HEK293 (cell line): Measurements from ENCODE around the gene SUMO3.

ENCODE experiments used
- CTCF ChIP-seq: fragments of 450-650 bp; formaldehyde crosslinking; IDR thresholded peaks from 2 replicates; pipeline ENCODE4 v1.5.1; 2016; ENCODE audit warnings: missing biosample characterization, missing genetic modification characterization
- GLIS2 ChIP-seq: fragments of 450-650 bp; formaldehyde crosslinking; IDR thresholded peaks from 2 replicates; pipeline ENCODE4 v1.5.1; 2016; ENCODE audit warnings: missing biosample characterization, missing genetic modification characterization
- KLF17 ChIP-seq: fragments of 450-650 bp; formaldehyde crosslinking; IDR thresholded peaks from 2 replicates; pipeline ENCODE4 v1.5.1; 2016; ENCODE audit warnings: missing biosample characterization, missing genetic modification characterization
- KLF9 ChIP-seq: fragments of 450-650 bp; formaldehyde crosslinking; IDR thresholded peaks from 2 replicates; pipeline ENCODE4 v1.5.1; 2016; ENCODE audit warnings: missing biosample characterization, missing genetic modification characterization, low read depth
- SP2 ChIP-seq: fragments of 450-650 bp; formaldehyde crosslinking; IDR thresholded peaks from 2 replicates; pipeline ENCODE4 v1.5.1; 2016; ENCODE audit warnings: missing biosample characterization, missing genetic modification characterization
- ZBTB49 ChIP-seq: fragments of 450-650 bp; formaldehyde crosslinking; IDR thresholded peaks from 2 replicates; pipeline ENCODE4 v1.5.1; 2016; ENCODE audit warnings: missing biosample characterization, missing genetic modification characterization, low read depth
- ZBTB8A ChIP-seq: fragments of 450-650 bp; formaldehyde crosslinking; IDR thresholded peaks from 2 replicates; pipeline ENCODE4 v1.5.1; 2016; ENCODE audit warnings: missing biosample characterization, missing genetic modification characterization
- ZFP69B ChIP-seq: fragments of 450-650 bp; formaldehyde crosslinking; IDR thresholded peaks from 2 replicates; pipeline ENCODE4 v1.5.1; 2016; ENCODE audit warnings: missing biosample characterization, missing genetic modification characterization
- ZIC2 ChIP-seq: fragments of 450-650 bp; formaldehyde crosslinking; IDR thresholded peaks from 2 replicates; pipeline ENCODE4 v1.5.1; 2016; ENCODE audit warnings: missing biosample characterization, missing genetic modification characterization
- ZNF157 ChIP-seq: fragments of 450-650 bp; formaldehyde crosslinking; IDR thresholded peaks from 2 replicates; pipeline ENCODE4 v1.5.1; 2016; ENCODE audit warnings: missing biosample characterization, missing genetic modification characterization
- ZNF211 ChIP-seq: fragments of 450-650 bp; formaldehyde crosslinking; IDR thresholded peaks from 2 replicates; pipeline ENCODE4 v1.5.1; 2016; ENCODE audit warnings: low read depth, missing biosample characterization, missing genetic modification characterization
- ZNF280C ChIP-seq: fragments of 450-650 bp; formaldehyde crosslinking; IDR thresholded peaks from 2 replicates; pipeline ENCODE4 v1.5.1; 2016; ENCODE audit warnings: missing biosample characterization, missing genetic modification characterization
- ZNF335 ChIP-seq: fragments of 450-650 bp; formaldehyde crosslinking; conservative IDR thresholded peaks from 2 replicates; pipeline ENCODE4 v1.5.1; 2016; ENCODE audit warnings: missing biosample characterization, missing genetic modification characterization
- ZNF341 ChIP-seq: fragments of 450-650 bp; formaldehyde crosslinking; IDR thresholded peaks from 2 replicates; pipeline ENCODE4; 2016; ENCODE audit warnings: low read depth, missing biosample characterization, missing genetic modification characterization
- ZNF423 ChIP-seq: fragments of 450-650 bp; formaldehyde crosslinking; IDR thresholded peaks from 2 replicates; pipeline ENCODE4 v1.5.1; 2016; ENCODE audit warnings: missing biosample characterization, missing genetic modification characterization
- ZNF426 ChIP-seq: fragments of 450-650 bp; formaldehyde crosslinking; IDR thresholded peaks from 2 replicates; pipeline ENCODE4 v1.5.1; 2017; ENCODE audit warnings: missing biosample characterization, missing genetic modification characterization, mild to moderate bottlenecking, inconsistent platforms, moderate library complexity
- ZNF449 ChIP-seq: fragments of 450-650 bp; formaldehyde crosslinking; IDR thresholded peaks from 2 replicates; pipeline ENCODE4 v1.5.1; 2017; ENCODE audit warnings: missing biosample characterization, mild to moderate bottlenecking, missing genetic modification characterization, moderate library complexity
- ZNF521 ChIP-seq: fragments of 450-650 bp; formaldehyde crosslinking; IDR thresholded peaks from 2 replicates; pipeline ENCODE4 v1.5.1; 2017; ENCODE audit warnings: missing biosample characterization, mild to moderate bottlenecking, missing genetic modification characterization
- ZNF544 ChIP-seq: fragments of 450-650 bp; formaldehyde crosslinking; IDR thresholded peaks from 2 replicates; pipeline ENCODE4 v1.5.0; 2017; ENCODE audit warnings: missing biosample characterization, missing genetic modification characterization
- ZNF621 ChIP-seq: fragments of 450-650 bp; formaldehyde crosslinking; IDR thresholded peaks from 2 replicates; pipeline ENCODE4 v1.5.1; 2017; ENCODE audit warnings: missing biosample characterization, missing genetic modification characterization
- ZNF626 ChIP-seq: fragments of 450-650 bp; sonication (Bioruptor Pico); formaldehyde crosslinking; IDR thresholded peaks from 2 replicates; pipeline ENCODE4 v1.5.1; 2018; ENCODE audit warnings: missing biosample characterization, missing genetic modification characterization, inconsistent platforms
- ZNF629 ChIP-seq: fragments of 450-650 bp; formaldehyde crosslinking; IDR thresholded peaks from 2 replicates; pipeline ENCODE4 v1.5.1; 2017; ENCODE audit warnings: missing biosample characterization, missing genetic modification characterization
- ZNF645 ChIP-seq: fragments of 450-650 bp; formaldehyde crosslinking; IDR thresholded peaks from 2 replicates; pipeline ENCODE4; 2016; ENCODE audit warnings: missing biosample characterization, missing genetic modification characterization
- ZSCAN18 ChIP-seq: fragments of 450-650 bp; formaldehyde crosslinking; IDR thresholded peaks from 2 replicates; pipeline ENCODE4 v1.5.1; 2016; ENCODE audit warnings: missing biosample characterization, missing genetic modification characterization
- ZSCAN5A ChIP-seq: fragments of 450-650 bp; formaldehyde crosslinking; IDR thresholded peaks from 2 replicates; pipeline ENCODE4 v1.5.1; 2016; ENCODE audit warnings: missing biosample characterization, missing genetic modification characterization

Gene SUMO3

GRCh38 chr21:44822484-44823178, 4.8 kb upstream of the SUMO3 start (continued):
- TF ChIP-seq ZIC2 (tag by site-specific recombination): no peak
- TF ChIP-seq ZNF157: no peak
- no peak for TF ChIP-seq KLF9
- TF ChIP-seq ZNF449 (tag by site-specific recombination): no peak
- no peak for TF ChIP-seq ZSCAN18 (tag by site-specific recombination)
- no peak; the same call in 1 of the 2 replicates for TF ChIP-seq ZSCAN5A (tag by site-specific recombination)
- TF ChIP-seq ZBTB49 (tag by site-specific recombination): no peak
- no peak for TF ChIP-seq GLIS2
- TF ChIP-seq KLF17: no peak
- no peak for TF ChIP-seq SP2 (tag by site-specific recombination)
- no peak for TF ChIP-seq ZNF629 (tag by site-specific recombination)
- no peak for TF ChIP-seq ZFP69B
- no peak for TF ChIP-seq ZNF423
- no peak for TF ChIP-seq ZNF621 (tag by site-specific recombination)
- TF ChIP-seq ZNF335 (tag by site-specific recombination): no peak
- TF ChIP-seq ZBTB8A: no peak
- TF ChIP-seq CTCF: no peak
- TF ChIP-seq ZNF426 (tag by site-specific recombination): no peak
- TF ChIP-seq ZNF521 (tag by site-specific recombination): no peak
- TF ChIP-seq ZNF626 (tag by site-specific recombination): peak; percentile 85; the same call in 1 of the 2 replicates
- TF ChIP-seq ZNF645: no peak
- no peak for TF ChIP-seq ZNF280C
- TF ChIP-seq ZNF211 (tag by site-specific recombination): no peak
- TF ChIP-seq ZNF544 (tag by site-specific recombination): no peak
- no peak for TF ChIP-seq ZNF341
